ENCODE measurements around the gene EML1.

DNA sequence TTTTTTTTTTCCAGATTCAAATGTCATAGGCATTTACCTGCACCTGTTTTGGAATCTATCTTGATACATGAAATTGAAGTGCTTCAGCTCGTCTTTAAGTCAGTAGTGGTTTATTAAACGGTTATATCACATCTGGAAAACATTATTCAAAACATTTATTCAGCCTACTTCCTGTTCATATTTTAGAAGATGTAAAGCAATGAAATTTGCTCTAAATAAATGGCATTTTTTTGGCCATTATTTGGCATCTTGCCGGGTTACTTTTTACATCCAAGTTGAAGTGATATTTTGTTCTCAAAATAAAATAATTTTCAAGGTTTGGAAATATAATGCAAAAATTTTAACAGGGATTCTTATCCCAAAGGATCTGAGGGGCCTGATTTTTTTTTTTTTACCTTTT is 103.1 kb downstream of the EML1 start:
- TF ChIP-seq POLR2A (IDR thresholded peaks at IDR 0.05): no peak
- TF ChIP-seq CTCF (IDR thresholded peaks at IDR 0.05): no peak

Measured in right lobe of liver (tissue), 4 donors.